ENCODE measurements around the gene STARD3.

Gene STARD3

DNA sequence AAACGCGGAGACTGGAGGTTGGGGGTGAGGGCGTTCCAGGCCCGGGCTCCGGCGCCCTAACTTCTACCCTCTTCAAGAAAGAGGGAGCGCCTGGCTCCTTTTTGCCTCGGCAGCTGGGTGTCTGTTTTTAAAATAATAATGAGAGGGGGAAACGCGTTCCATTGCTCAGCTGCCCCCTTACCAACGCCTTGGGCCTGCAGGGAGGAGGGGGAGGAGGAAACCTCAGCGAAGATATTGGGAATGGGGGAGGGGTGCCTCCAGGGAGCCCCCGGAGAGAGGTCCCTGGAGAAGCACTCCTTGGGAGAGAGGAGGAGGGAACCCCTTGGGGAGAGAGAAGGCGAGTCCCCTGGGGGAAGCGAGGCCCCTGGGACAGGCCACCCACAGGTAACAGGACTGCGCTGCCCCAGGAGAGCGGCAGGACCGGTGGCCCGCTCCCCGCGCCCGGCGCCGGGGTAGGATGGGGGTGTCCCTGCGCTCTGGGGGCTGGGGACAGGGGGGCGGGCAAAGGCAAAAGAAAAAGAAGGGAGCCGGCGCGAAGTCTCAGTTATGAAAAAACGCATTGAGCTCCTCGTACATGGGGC is 31.9 kb upstream of the STARD3 start:
- no peak for DNase-seq

- DNase-seq = peak in 1 of 2 experiments; percentile 40
Observed at GRCh38 chr17:39605492-39606433, 31.2 kb upstream of the STARD3 start.

DNA sequence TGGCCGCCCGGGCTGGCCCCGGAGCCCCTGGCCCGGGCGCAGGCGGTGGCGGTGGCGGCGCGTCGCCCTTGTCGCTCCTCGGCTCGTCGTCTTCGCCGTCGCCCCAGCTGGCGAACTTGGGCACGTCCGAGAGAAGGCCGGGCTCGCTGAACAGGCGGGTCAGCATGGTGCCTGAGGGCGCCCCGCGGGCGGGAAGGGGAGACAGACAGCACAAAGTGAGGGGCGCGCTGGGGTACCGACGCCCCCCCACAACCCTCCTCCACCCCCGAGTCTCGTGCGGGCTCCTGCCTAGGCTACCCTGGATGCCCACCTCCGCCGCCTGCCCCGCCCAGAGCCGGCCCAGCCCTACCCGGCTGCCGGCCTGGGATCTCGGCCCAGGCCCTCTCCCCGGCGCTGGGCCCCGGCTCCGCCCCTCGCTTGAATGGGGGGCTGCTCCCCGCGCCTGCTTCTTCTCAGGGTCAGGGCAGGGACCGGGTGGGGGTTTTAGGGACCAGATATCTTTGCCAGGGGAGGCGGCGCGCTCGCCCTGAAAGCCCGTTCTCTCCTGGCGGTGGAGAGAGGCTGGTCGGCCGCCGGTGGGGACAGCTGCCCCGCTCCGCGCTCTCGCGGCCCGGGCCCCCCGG is 30.4 kb upstream of the STARD3 start:
- no peak for DNase-seq

- no peak for DNase-seq
Observed at GRCh38 chr17:39607057-39607850, 29.7 kb upstream of the STARD3 start.

GRCh38 chr17:39607851-39608130 is 29.2 kb upstream of the STARD3 start, which contains the start of gene NEUROD2:
TSS of gene NEUROD2 (minus strand) at chr17:39607920. CDS start at chr17:39606599, 1,321 bp downstream.
- DNase-seq = no peak

- no peak for DNase-seq
Observed at GRCh38 chr17:39608142-39608981, 28.6 kb upstream of the STARD3 start.

GRCh38 chr17:39609416-39610025 is 27.4 kb upstream of the STARD3 start:
- DNase-seq = no peak

DNA sequence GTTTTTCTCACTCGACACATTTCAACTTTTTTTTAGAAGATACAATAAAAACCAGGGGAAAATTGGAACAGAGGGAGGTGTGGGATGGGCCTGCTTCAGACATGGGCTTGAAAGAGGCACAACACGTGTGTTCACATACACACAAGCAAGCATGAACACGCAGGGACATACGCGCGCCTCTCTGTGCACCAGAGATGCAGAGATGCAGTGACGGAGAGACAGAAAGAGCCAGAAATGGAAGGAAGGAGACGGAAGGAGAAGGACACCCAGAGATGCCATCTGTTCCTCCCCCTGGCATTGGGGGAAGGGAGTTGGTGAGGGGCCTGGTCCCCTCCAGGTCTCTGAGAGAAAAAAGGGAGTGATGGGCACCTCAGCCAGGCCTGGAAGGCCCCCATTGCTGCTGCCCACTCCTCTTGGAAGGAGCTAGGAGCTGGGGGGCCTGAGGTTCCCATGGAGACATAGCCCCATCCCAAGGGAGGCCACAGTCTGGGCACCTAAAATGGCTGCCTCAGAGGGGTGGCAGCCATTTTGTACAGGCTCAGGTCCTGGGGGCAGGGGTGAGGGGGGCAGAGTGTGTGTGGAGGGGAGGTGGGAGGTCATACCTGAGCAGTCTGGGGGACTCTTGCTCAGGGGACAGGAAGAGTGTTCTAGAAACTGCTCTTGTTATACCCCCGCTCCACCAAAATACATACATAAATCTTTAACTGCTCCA is 25.4 kb upstream of the STARD3 start:
- DNase-seq = no peak

- no peak for DNase-seq
Observed at GRCh38 chr17:39612291-39612894, 24.6 kb upstream of the STARD3 start.

DNA sequence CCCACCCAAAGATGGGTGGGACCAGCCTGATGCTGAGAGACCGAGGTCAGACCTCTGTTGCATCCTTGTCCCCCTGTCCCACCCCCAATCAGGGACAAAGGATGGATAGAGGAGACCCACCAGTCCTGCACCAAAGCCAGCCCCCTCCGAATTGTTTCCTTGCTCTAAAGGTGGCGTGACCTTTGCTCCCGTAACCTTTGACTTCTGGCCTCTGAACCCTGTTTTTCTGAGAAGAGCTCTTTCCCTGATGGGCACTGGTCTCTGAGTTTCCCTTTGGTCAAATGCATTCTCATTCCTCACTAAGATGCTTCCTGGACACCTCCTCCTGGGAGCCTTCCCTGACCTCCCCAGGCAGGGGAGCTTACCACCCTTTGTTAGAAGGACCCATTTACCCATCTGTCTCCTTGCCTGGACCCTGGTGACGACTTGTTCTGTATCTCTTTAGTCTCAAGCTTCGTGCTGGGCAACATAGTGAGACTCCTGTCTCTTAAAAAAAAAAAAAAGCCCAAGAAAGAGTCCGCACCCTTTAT is 23.9 kb upstream of the STARD3 start:
- no peak for DNase-seq

GRCh38 chr17:39614545-39615157 is 22.3 kb upstream of the STARD3 start:
- DNase-seq = no peak

DNA sequence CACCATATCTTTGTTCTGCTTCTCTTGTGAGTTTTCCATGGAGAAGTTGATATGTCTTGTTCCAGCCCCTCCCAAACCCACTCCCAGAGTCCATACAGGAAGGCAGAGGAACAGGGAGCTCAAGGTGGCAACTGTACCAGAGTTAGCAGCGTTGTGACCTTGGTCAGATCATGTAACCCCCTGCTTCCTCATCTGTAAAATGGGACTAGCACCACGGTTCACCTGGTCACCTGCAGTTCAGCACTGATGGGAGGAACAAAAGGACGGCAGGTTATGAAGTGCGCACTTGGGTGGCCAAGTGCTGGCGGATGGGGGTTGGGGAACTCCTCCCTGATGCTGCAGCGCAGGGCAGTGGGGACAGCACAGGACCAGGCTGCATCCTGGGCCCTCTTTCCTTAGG is 21.5 kb upstream of the STARD3 start:
- no peak for DNase-seq

- no peak for DNase-seq
Observed at GRCh38 chr17:39617100-39617445, 19.9 kb upstream of the STARD3 start.

DNA sequence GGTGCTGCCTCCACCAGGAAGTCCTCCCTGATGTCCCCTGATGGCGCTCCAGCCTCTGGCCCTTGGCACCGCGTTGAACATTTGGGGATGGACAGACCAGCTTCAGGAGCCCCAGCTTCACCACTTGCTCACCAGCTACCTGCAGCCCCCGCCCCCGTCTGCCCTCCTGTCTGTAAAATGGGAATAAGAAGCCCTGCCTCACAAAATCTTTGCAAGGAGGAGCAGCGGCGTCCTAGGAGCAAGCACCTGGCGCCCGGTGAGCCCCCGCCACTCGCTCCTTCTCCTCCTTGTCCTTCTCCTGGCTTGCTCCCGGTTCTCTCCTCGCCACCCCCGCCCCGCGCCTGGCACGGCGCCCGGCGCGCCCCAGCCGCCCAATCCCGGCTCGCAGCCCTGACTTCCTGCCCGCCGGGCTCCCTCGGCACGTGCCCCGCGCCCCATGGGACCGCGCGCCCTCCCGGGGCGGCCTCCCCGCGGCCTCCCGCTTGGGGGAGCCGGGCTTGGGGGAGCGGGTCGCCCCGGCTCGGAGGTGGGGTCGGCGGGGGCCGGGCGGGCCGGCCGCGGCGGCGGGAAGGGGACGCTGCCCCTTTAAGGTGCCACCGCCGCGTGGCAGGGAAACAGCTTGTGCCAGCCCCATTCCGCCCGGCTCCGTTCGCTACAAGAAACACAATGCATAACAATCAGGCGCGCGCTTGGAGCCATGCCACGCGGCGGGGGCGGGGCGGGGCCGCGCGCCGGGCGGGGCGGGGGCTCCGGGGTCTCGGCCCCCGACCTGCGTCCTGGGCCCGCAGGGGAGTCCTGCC is 19.3 kb upstream of the STARD3 start:
- DNase-seq = peak; percentile 86 to 91

GRCh38 chr17:39618246-39618913 is 18.6 kb upstream of the STARD3 start:
- DNase-seq = peak in 1 of 2 experiments; percentile 31

DNA sequence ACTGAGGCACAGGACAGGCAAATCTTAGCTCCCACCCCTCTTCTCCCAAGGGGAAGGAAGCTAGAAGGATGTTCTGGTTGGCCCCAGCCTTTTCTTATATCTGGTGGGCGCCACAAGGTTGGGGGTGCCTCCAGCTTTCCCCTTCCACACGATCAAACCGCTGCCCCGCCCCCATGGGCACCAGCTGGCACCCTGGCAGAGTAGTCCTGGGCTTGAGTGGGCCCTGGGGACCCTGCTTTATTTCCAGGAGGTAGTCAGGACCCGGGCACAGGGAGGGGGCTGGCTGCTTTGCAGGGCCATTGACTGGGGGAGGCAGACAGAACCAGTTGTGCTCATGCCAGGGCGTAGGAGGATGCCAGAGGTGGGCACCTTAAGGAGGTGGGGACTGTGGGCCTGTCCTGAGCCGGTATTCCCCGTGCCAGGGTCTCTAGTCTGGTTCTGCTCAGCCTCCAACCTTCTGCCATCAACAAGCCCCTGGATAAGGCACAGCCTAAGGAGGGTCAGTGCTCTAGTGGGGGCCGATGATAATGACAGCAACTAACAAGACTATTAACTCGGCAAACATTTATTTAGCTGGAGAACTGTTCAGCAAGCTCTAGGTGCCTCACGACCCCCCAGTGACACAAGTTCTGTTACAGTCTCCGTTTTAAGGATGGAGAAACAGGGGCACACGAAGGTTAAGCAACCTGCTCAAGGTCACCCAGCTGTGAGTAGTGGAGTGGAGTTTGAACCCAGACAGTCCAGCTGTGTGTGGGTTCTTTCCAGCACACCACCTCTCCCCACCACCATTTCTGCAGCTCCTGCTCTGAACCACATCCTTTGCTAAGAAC is 17.8 kb upstream of the STARD3 start:
- peak in 1 of 2 experiments; percentile 25 for DNase-seq

GRCh38 chr17:39619786-39620101 is 17.2 kb upstream of the STARD3 start:
- DNase-seq = no peak
